Uterus (tissue), 4 donors: ENCODE results near the gene CD27. TPM values are rescaled to one million over a fixed set of nuclear protein-coding genes. Genes with fewer than 3 reads are reported as not detected.

Experiments used
- DNase-seq, 2 donors: peaks; one replicate each; pipeline ENCODE4 v3.0.0-alpha.2; 2019 to 2020
- H3K27ac ChIP-seq, 2 donors: fragments of 200-600 bp; sonication (generic); 1 replicate in 1 of 2; 2 replicates in 1 of 2; pipeline ENCODE4 v1.5.1; 2016 to 2018
- H3K27me3 ChIP-seq, 2 donors: fragments of 200-600 bp; sonication (generic); one replicate each; pipeline ENCODE4 v1.5.1; 2018 to 2019; ENCODE audit warnings: control low read depth in 1 of 2
- H3K36me3 ChIP-seq, 2 donors: fragments of 200-600 bp; sonication (generic); one replicate each; pipeline ENCODE4 v1.5.1; 2019; ENCODE audit warnings: control low read depth in 1 of 2
- H3K4me1 ChIP-seq, 2 donors: fragments of 200-600 bp; sonication (generic); one replicate each; pipeline ENCODE4 v1.5.1; 2018 to 2019; ENCODE audit warnings: control low read depth in 1 of 2
- H3K4me3 ChIP-seq, 2 donors: fragments of 200-600 bp; sonication (generic); 1 replicate in 1 of 2; 2 replicates in 1 of 2; pipeline ENCODE4 v1.5.1; 2018 to 2019; ENCODE audit warnings: mild to moderate bottlenecking in 1 of 2
- H3K9me3 ChIP-seq, 2 donors: fragments of 200-600 bp; sonication (generic); one replicate each; pipeline ENCODE4 v1.5.1; 2019; ENCODE audit warnings: control low read depth in 1 of 2
- POLR2A ChIP-seq, 2 donors: fragments of 450-650 bp; IDR thresholded peaks; one replicate each; pipeline ENCODE4 v1.6.1; 2016; ENCODE audit warnings: antibody characterized with exemption in 2 of 2, mild to moderate bottlenecking in 1 of 2, moderate library complexity in 1 of 2
- intact Hi-C: fragments of 100-400 bp; cut with DNase I; formaldehyde crosslinking; loops from one replicate; pipeline ENCODE4 v1.15.1; 2023; ENCODE audit warnings: low total_unique reads
- total RNA-seq, 4 donors: library from RNA; depleted of rRNA in 3 of 4; stranded (reverse); fragments of >200 nt in 3 of 4; gene quantifications; one replicate each; pipeline versions ENCODE4 v1.1.0 to v1.2.4, GENCODE V29; 2014 to 2023
- TF ChIP-seq, protein P1 (sequence below), 4 experiments: fragments of 200-600 bp in 2 of 4; fragments of 450-650 bp in 2 of 4; sonication (generic) in 2 of 4; IDR thresholded peaks; one replicate each; pipeline ENCODE4 v1.5.1; 2016 to 2019; ENCODE audit warnings: antibody characterized with exemption in 4 of 4, mild to moderate bottlenecking in 2 of 4, moderate library complexity in 1 of 4
- donor health status: DM: yes; HTN: yes; CAD: no.

Gene CD27
- total RNA-seq, 4 donors from 2014 or later, result 0.35 to 1.4 TPM; not detected in 2

DNA sequence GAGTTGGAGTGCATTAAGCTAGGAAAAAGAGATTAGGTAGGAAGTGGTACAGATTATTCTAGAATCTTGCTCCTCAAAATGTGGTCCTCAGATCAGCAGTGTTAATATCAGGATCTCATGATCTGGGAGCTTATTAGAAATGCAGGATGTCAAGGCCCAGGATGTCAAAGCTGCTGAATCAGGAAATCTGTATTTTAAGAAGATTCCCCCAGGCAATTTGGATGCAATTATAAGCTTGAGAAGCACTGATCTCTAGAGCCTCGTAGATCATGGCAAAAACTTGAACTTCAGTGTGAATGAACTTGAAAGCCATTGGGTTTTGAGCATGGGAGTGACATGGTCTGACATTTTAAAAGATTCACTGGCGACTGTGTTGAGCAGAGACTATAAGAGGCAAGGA is 55.7 kb downstream of the CD27 start:
- Histone ChIP-seq H3K4me3 (no peak overlapping the region), H3K27ac (no peak overlapping the region), H3K9me3 (no peaks in the 10 kb centered on the region), H3K27me3 (no peaks in the 10 kb centered on the region), H3K4me1 (peaks cover 0 to 1% of the 10 kb centered on the region in 2 donors), H3K36me3 (no peaks in the 10 kb centered on the region)
- intact Hi-C loops, result no loop called here
- no peak for TF ChIP-seq POLR2A (IDR thresholded peaks at IDR 0.05)
- TF ChIP-seq, protein P1, sequence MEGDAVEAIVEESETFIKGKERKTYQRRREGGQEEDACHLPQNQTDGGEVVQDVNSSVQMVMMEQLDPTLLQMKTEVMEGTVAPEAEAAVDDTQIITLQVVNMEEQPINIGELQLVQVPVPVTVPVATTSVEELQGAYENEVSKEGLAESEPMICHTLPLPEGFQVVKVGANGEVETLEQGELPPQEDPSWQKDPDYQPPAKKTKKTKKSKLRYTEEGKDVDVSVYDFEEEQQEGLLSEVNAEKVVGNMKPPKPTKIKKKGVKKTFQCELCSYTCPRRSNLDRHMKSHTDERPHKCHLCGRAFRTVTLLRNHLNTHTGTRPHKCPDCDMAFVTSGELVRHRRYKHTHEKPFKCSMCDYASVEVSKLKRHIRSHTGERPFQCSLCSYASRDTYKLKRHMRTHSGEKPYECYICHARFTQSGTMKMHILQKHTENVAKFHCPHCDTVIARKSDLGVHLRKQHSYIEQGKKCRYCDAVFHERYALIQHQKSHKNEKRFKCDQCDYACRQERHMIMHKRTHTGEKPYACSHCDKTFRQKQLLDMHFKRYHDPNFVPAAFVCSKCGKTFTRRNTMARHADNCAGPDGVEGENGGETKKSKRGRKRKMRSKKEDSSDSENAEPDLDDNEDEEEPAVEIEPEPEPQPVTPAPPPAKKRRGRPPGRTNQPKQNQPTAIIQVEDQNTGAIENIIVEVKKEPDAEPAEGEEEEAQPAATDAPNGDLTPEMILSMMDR (IDR thresholded peaks at IDR 0.05), result no peak
- DNase-seq, result no peak

Other genes with a start within 250 kb of the CD27 start
- gene CD9, start 244.6 kb upstream of the CD27 start, total RNA-seq, result 100 to 1,000 TPM; 161 to 275 (median 207) TPM
- 1 to 10 TPM in 2 of 4 donors, under 1 TPM in 1, not detected in 1; 0.29 to 1.9 (median 1.7) TPM for gene PLEKHG6, start 134.3 kb upstream of the CD27 start, total RNA-seq
- 100 to 1,000 TPM in 3 of 4 donors, 10 to 100 TPM in 1; 71.8 to 297 (median 174) TPM for gene TNFRSF1A, start 102.9 kb upstream of the CD27 start, total RNA-seq
- 10 to 100 TPM in 2 of 4 donors, 1 to 10 TPM in 2; 1.3 to 38.3 (median 7.3) TPM for gene SCNN1A, start 69.4 kb upstream of the CD27 start, total RNA-seq
- 100 to 1,000 TPM in 1 of 4 donors, 10 to 100 TPM in 3; 28.1 to 116 (median 83.5) TPM for gene LTBR, start 60.8 kb upstream of the CD27 start, total RNA-seq
- 10 to 100 TPM in 3 of 4 donors, 1 to 10 TPM in 1; 10.0 to 25.7 (median 17.1) TPM for gene TAPBPL, start 7.1 kb downstream of the CD27 start, total RNA-seq
- gene VAMP1, start 25.7 kb downstream of the CD27 start, total RNA-seq, result 10 to 100 TPM in 1 of 4 donors, 1 to 10 TPM in 3; 1.0 to 17.7 (median 6.8) TPM
- 10 to 100 TPM; 14.1 to 83.7 (median 36.4) TPM for gene MRPL51, start 48.3 kb downstream of the CD27 start, total RNA-seq
- 100 to 1,000 TPM in 1 of 4 donors, 10 to 100 TPM in 2, 1 to 10 TPM in 1; 2.8 to 145 (median 19.3) TPM for gene NCAPD2, start 49.1 kb downstream of the CD27 start, total RNA-seq
- gene GAPDH, start 89.6 kb downstream of the CD27 start, total RNA-seq, result 1,000 to 10,000 TPM in 2 of 4 donors, 100 to 1,000 TPM in 2; 962 to 1,122 (median 1,020) TPM
- gene IFFO1, start 111.1 kb downstream of the CD27 start, total RNA-seq, result 10 to 100 TPM; 17.1 to 50.6 (median 32.8) TPM
- gene NOP2, start 123.3 kb downstream of the CD27 start, total RNA-seq, result 10 to 100 TPM in 2 of 4 donors, 1 to 10 TPM in 2; 4.1 to 47.6 (median 10.1) TPM
- 100 to 1,000 TPM in 3 of 4 donors, 10 to 100 TPM in 1; 99.4 to 323 (median 247) TPM for gene CHD4, start 162.4 kb downstream of the CD27 start, total RNA-seq
- 1 to 10 TPM in 1 of 4 donors, under 1 TPM in 1, not detected in 2; 0.61 to 1.3 TPM for gene LPAR5, start 191.0 kb downstream of the CD27 start, total RNA-seq
- gene ACRBP, start 202.5 kb downstream of the CD27 start, total RNA-seq, result 1 to 10 TPM in 2 of 4 donors, under 1 TPM in 1, not detected in 1; 0.35 to 1.6 (median 1.5) TPM
- gene ING4, start 218.2 kb downstream of the CD27 start, total RNA-seq, result 100 to 1,000 TPM in 1 of 4 donors, 10 to 100 TPM in 3; 25.2 to 180 (median 62.0) TPM
- gene ZNF384, start 244.4 kb downstream of the CD27 start, total RNA-seq, result 10 to 100 TPM; 13.6 to 71.3 (median 33.1) TPM